Muscle of leg (tissue), 11 donors: ENCODE measurements around the gene ANKRD44. TPM values are rescaled to one million over a fixed set of nuclear protein-coding genes. Genes with fewer than 3 reads are reported as not detected.
A peak's percentile ranks its signal among the peaks of the same experiment; 100 is the strongest.

Source experiments
- DNase-seq: peaks from one replicate; pipeline ENCODE4 v3.0.0; 2013
- H3K27ac ChIP-seq: one replicate; pipeline ENCODE4 v1.5.1; 2013; ENCODE audit warnings: mild to moderate bottlenecking, low read length, control low read depth
- H3K27me3 ChIP-seq: one replicate; pipeline ENCODE4 v1.6.1; 2013; ENCODE audit warnings: low read length; ENCODE audit not compliant: control insufficient read depth, insufficient read depth
- H3K36me3 ChIP-seq: one replicate; pipeline ENCODE4 v1.6.1; 2013; ENCODE audit warnings: low read length; ENCODE audit not compliant: control insufficient read depth, insufficient read depth
- H3K4me1 ChIP-seq: one replicate; pipeline ENCODE4 v1.6.1; 2013; ENCODE audit warnings: low read length; ENCODE audit not compliant: control insufficient read depth, insufficient read depth
- H3K4me3 ChIP-seq: one replicate; pipeline ENCODE4 v1.5.1; 2013; ENCODE audit warnings: low read length, control low read depth
- H3K9me3 ChIP-seq: replicated peaks from 2 replicates; pipeline ENCODE4 v1.6.1; 2013; ENCODE audit warnings: low read depth, low read length; ENCODE audit not compliant: control insufficient read depth
- WGBS: methylation state at CpG from one replicate; pipeline ENCODE4 v1.1.5; 2013; ENCODE audit warnings: missing lambda C conversion rate; ENCODE audit not compliant: insufficient coverage; 5-methylcytosine and 5-hydroxymethylcytosine counted together
- polyA plus RNA-seq, 8 donors: library from polyadenylated mRNA; unstranded; fragments of 120-200 nt; gene quantifications; one replicate each; pipeline versions ENCODE4 v1.2.1 to v1.2.3, GENCODE V29; 2013; ENCODE audit warnings: inconsistent platforms in 1 of 8, low replicate concordance in 1 of 8; ENCODE audit not compliant: insufficient read length in 8 of 8, insufficient read depth in 1 of 8
- total RNA-seq: library from RNA; stranded (reverse); fragments of 120-200 nt; gene quantifications from one replicate; pipeline ENCODE4 v1.2.4, GENCODE V29; 2013

Gene ANKRD44
- total and polyA plus RNA-seq, 9 donors = 10.6 to 26.3 (median 15.6) TPM

DNA sequence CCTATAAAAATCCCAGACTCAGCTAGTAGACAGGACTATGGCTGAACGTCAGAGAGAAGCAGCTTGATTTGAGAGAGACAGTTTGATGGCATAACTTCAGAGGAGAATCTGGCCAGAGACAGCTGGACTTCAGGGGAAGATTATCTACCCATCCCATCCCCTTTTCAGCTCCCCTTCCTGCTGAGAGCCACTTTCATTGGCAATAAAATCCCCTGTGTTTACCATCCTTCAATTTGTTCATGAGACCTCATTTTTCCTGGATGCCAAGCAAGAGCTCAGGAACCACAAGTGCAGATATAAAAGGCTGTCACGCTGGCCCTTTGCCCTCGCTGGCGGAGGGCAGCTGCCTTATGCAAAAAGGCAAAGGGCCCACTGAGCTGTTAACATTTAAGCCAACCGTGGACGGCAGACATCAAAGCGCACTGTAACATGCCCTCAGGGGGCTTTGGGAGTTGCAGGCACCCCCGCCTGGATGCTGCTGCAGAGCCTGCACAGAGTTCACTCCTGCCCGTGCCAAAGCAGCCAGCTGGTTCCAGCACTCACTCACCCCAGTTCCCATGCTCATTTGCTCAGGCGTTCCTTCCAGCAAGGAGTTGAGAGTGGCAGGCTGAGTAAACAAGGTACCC, 219.7 kb downstream of the ANKRD44 start:
- no peaks in the 10 kb centered on the region for H3K9me3 ChIP-seq
- peak; percentile 58 for DNase-seq
- H3K4me1 ChIP-seq = peaks cover 15% of the 10 kb centered on the region
- no peak overlapping the region for H3K4me3 ChIP-seq
- peak overlapping the region; percentile 32 for H3K27ac ChIP-seq
- WGBS = 76% methylated on average over 9 of the region's 10 CpGs
- no peaks in the 10 kb centered on the region for H3K36me3 ChIP-seq
- no peaks in the 10 kb centered on the region for H3K27me3 ChIP-seq

DNA sequence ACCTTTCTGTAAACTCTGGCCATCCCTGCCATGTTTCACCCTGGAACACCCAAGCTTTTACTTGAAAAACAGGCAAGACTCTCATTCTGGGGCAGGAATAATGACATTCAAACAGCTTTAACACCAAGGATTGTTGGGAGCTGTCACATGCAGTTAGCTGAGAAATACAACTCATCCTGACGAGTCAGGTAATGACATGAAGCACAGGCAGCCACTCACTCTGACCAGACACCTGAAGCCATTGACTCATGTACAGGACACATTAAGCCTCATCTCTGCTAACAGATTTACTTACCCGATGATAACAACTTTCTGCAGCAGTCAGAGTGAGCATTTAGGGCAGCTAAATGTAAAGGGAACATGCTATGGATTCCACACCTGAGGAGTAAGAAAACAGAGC, 220.9 kb downstream of the ANKRD44 start:
- Histone ChIP-seq H3K36me3 (no peaks in the 10 kb centered on the region), H3K4me3 (no peak overlapping the region), H3K27me3 (no peaks in the 10 kb centered on the region), H3K27ac (peak overlapping the region; percentile 15), H3K4me1 (peaks cover 15% of the 10 kb centered on the region), H3K9me3 (no peaks in the 10 kb centered on the region)
- WGBS = no CpG with 5 or more reads among the region's 2 CpGs
- no peak for DNase-seq

DNA sequence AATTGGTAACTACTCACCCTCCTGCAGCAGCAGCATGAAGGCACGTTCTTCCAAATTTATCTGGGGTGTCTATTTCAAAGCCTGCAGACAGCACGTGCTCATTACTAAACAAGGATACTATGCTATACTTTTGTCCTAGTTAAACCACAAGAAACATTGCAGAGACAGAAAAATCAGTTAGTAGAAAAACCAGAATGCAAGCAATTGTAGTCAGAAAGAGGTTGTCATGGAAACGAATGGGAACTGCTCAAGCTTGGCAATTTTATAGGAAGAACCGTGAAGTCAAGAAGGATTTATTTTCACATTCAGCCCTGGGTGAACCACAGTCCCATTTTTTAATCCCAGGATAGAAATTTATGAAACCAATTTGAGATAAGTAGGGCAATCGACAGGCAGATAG, 221.9 kb downstream of the ANKRD44 start:
- no peaks in the 10 kb centered on the region for H3K27me3 ChIP-seq
- H3K4me3 ChIP-seq = no peak overlapping the region
- peak; percentile 93 for DNase-seq
- WGBS = 20% methylated on average over 1 of the region's 5 CpGs
- peak overlapping the region; percentile 49 for H3K27ac ChIP-seq
- H3K36me3 ChIP-seq = peaks cover under 1% of the 10 kb centered on the region
- peaks cover 15% of the 10 kb centered on the region for H3K4me1 ChIP-seq
- no peaks in the 10 kb centered on the region for H3K9me3 ChIP-seq

DNA sequence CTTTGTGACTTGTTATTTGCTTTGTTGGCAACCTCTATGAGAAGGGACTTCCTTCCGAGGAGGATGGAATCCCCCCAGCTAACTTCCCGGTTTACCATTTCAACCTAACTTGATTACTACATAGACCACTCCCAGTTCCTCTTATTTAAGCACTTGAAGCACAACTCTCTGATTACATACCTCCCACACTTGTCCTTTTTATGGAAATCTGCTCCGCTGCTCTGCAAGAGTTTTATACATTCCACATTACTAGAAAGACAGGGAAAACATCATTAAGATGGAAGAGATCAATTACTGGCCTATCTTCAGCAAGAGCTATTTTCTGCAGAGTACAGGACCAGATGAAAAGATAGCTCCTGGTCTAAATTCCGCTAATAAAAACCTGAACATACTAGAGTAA, 224.1 kb downstream of the ANKRD44 start:
- H3K9me3 ChIP-seq = no peaks in the 10 kb centered on the region
- peaks cover 13% of the 10 kb centered on the region for H3K4me1 ChIP-seq
- no peak overlapping the region for H3K4me3 ChIP-seq
- H3K27me3 ChIP-seq = no peaks in the 10 kb centered on the region
- 19% methylated on average over 2 of the region's 4 CpGs for WGBS
- peaks cover 3% of the 10 kb centered on the region for H3K36me3 ChIP-seq
- no peak overlapping the region for H3K27ac ChIP-seq
- peak; percentile 65 for DNase-seq

DNA sequence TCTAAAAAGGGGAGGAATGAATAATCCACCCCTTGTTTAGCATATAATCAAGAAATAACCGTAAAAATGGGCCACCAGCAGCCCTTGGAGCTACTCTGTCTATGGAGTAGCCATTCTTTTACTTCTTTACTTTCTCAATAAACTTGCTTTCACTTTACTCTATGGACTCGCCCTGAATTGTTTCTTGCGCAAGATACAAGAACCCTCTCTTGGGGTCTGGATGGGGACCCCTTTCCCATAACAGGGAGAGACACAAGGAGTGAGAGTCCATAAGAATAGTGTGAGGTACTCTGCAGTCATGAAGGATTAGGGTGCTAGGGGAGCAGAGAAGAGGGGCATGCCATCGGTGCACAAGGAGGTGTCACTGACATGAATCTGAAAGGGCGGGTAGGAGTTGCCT, 224.9 kb downstream of the ANKRD44 start:
- H3K27ac ChIP-seq = no peak overlapping the region
- no peaks in the 10 kb centered on the region for H3K9me3 ChIP-seq
- H3K4me3 ChIP-seq = no peak overlapping the region
- H3K36me3 ChIP-seq = peaks cover 3% of the 10 kb centered on the region
- DNase-seq = no peak
- WGBS = 95% methylated on average over 2 of the region's 5 CpGs
- H3K27me3 ChIP-seq = no peaks in the 10 kb centered on the region
- H3K4me1 ChIP-seq = peaks cover 12% of the 10 kb centered on the region

DNA sequence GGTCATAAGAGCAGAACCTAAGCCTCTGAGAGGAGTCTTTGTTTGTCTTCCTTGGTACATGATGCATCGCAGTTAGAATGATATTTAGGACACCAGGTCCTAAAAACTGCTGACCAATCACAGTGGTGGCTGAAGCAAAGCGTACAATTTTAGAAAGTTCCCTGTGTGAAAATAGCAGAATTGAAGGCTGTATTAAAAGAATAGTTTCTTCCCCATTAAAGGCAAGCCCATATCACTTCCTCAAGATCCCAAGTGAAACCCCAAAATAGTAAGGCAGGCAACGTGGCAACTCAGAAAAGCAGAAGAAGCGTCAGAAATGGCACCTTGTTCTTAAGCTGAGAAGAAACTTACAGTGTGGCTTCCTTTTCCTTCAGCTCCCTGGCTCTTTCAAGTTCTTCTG, 229.3 kb downstream of the ANKRD44 start:
- Histone ChIP-seq H3K4me3 (no peak overlapping the region), H3K9me3 (no peaks in the 10 kb centered on the region), H3K4me1 (peaks cover 11% of the 10 kb centered on the region), H3K27ac (no peak overlapping the region), H3K36me3 (peaks cover 5% of the 10 kb centered on the region), H3K27me3 (no peaks in the 10 kb centered on the region)
- 67% methylated on average over 3 of the region's 4 CpGs for WGBS
- DNase-seq = peak; percentile 64

DNA sequence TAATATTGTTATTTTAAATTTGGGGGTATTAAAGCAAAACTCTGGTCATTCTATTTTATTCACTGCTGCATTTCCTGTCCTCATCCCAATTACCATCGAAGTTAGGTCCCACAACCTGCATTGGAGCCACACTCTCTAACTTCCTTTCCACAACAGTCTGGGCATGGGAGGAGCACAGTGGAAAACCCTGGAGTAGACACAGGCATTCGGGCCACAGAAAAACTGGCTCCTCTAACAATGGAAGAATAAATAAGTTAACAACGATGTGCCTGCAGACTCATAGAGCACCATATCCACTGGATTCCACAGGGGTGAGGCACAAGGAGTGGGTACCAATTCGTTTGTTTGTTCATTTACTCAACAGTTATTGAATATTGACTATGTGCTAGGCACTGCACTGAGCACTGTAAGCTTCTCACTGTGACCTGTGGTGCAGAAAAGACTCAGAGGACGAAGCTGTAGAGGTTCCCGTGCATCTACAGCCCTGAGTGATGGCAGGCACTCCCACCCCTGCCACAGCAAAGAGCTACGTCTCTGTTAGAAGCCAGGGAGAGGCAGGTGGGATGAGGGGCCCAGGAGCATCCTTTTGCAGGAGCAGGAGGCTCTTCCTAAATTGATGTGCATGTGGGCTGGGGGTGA, 229.9 kb downstream of the ANKRD44 start:
- H3K27me3 ChIP-seq = no peaks in the 10 kb centered on the region
- H3K4me1 ChIP-seq = peaks cover 11% of the 10 kb centered on the region
- no peak for DNase-seq
- no peak overlapping the region for H3K4me3 ChIP-seq
- 71% methylated on average over 1 of the region's 7 CpGs for WGBS
- no peaks in the 10 kb centered on the region for H3K9me3 ChIP-seq
- H3K27ac ChIP-seq = no peak overlapping the region
- H3K36me3 ChIP-seq = peaks cover 8% of the 10 kb centered on the region

DNA sequence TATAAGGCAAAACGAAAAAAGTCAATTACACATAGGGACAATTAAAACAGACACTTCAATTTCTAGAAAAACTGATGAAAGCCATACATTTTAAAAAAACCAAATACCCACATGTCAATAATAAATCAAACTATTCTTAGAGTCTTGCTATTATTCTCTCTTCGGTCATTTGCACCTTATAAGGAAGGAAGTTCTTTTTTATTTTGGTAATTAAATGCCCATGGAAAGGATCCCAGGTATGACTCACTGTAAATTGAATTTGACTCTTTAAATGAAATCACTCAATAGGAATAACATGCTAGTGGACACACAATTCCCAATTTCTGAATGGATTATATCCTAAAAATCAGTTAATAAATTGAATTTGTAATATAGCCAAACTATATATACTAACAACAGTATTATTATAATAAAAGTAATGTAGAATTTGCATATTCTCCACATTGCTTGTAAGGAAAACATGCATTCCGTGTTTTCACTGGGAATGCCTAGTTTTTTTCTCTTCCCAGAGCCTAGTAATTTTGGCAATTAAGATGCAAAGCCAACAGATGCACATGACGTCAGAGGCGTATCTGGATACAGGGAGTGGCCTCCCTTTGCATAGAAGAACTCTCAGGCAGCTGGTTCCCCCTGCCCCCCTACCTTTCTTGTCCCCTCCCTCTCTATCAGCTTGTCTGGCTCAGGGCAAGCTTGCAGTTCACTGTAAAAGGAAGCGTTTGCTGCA, 230.6 kb downstream of the ANKRD44 start:
- Histone ChIP-seq H3K27me3 (no peaks in the 10 kb centered on the region), H3K9me3 (no peaks in the 10 kb centered on the region), H3K4me1 (peaks cover 11% of the 10 kb centered on the region), H3K27ac (no peak overlapping the region), H3K36me3 (peaks cover 8% of the 10 kb centered on the region), H3K4me3 (no peak overlapping the region)
- 40% methylated on average over 1 of the region's 6 CpGs for WGBS
- peak; percentile 78 for DNase-seq

DNA sequence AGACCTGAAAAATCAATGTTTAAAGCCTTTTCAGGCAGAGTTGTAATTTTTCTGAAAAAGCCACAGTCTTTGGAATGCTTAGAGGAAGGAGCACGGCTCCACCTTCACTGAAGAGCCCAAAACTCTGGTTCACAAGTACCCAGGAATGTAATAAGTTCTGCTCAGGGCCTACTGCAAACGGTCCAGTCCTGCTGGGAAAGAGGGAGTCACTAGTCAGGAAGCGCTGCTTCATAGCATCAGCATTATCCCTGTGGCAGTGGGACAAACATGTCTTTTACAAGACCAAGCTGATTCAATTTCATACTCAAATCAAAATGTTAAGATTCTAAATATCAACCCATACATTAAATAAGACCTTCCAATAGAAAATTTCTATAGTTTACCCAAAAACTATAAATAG, 231.2 kb downstream of the ANKRD44 start:
- WGBS = 43% methylated on average over 3 of the region's 3 CpGs
- peak overlapping the region; percentile 29 for H3K27ac ChIP-seq
- H3K4me1 ChIP-seq = peaks cover 11% of the 10 kb centered on the region
- no peak overlapping the region for H3K4me3 ChIP-seq
- no peaks in the 10 kb centered on the region for H3K27me3 ChIP-seq
- no peaks in the 10 kb centered on the region for H3K9me3 ChIP-seq
- peaks cover 8% of the 10 kb centered on the region for H3K36me3 ChIP-seq
- DNase-seq = no peak

DNA sequence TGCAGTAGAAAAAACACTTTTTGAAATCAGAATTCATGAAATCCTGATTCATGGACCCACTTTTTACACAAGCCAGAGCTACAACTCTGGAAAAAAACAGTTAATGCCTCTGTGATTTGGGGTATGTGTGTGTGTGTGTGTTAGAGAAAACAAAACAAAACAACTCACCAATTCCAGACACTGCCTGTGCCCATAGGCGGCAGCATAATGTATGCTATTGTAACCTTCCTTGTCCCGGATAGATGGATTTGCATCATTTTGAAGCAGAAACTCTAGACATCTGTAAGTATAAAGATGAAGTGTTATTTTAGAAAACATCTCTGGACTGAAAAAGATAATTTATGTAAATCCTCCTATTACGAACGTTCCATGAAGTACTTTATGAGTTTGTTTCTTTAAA, 232.0 kb downstream of the ANKRD44 start:
- Histone ChIP-seq H3K4me3 (no peak overlapping the region), H3K36me3 (peaks cover 6% of the 10 kb centered on the region), H3K9me3 (no peaks in the 10 kb centered on the region), H3K27ac (no peak overlapping the region), H3K4me1 (peaks cover 13% of the 10 kb centered on the region), H3K27me3 (no peaks in the 10 kb centered on the region)
- DNase-seq = no peak
- no CpG with 5 or more reads among the region's 4 CpGs for WGBS
